Osteoblast (primary cell): ENCODE measurements around the gene ADAMTS17. TPM values are rescaled to one million over a fixed set of nuclear protein-coding genes. Genes with fewer than 3 reads are reported as not detected.

Experiments used
- DNase-seq: peaks from one replicate; pipeline ENCODE4 v3.0.0; 2011; ENCODE audit warnings: low spot score, mixed read lengths; ENCODE audit not compliant: insufficient read length; ENCODE audit errors: missing footprints
- H2AFZ ChIP-seq: 2 replicates; pipeline ENCODE4 v1.6.0; 2011; ENCODE audit warnings: mild to moderate bottlenecking, low read length
- H3K27ac ChIP-seq: 2 replicates; pipeline ENCODE4 v1.5.1; 2011; ENCODE audit warnings: mild to moderate bottlenecking, low read depth, low read length, moderate library complexity
- H3K27me3 ChIP-seq: 2 replicates; pipeline ENCODE4 v1.6.0; 2012; ENCODE audit warnings: mild to moderate bottlenecking, control low read depth, inconsistent platforms, low read length, moderate library complexity; ENCODE audit not compliant: insufficient read depth
- H3K36me3 ChIP-seq: 2 replicates; pipeline ENCODE4 v1.5.1; 2011; ENCODE audit warnings: mild to moderate bottlenecking, low read length, control low read depth, moderate library complexity; ENCODE audit not compliant: insufficient read depth
- H3K4me1 ChIP-seq: 2 replicates; pipeline ENCODE4 v1.5.1; 2011; ENCODE audit warnings: mild to moderate bottlenecking, low read length, control low read depth, moderate library complexity; ENCODE audit not compliant: insufficient read depth
- H3K4me2 ChIP-seq: 2 replicates; pipeline ENCODE4 v1.6.0; 2011; ENCODE audit warnings: mild to moderate bottlenecking, low read length; ENCODE audit not compliant: insufficient read depth
- H3K4me3 ChIP-seq: fragments of 200-600 bp; sonication (generic); 3 replicates; pipeline ENCODE4 v1.5.1; 2012; ENCODE audit warnings: mild to moderate bottlenecking, low read length, inconsistent platforms; ENCODE audit not compliant: insufficient read depth
- H3K79me2 ChIP-seq: 2 replicates; pipeline ENCODE4 v1.6.0; 2012; ENCODE audit warnings: mild to moderate bottlenecking, low read length, control low read depth, inconsistent platforms; ENCODE audit not compliant: insufficient read depth
- H3K9me3 ChIP-seq: 2 replicates; pipeline ENCODE4 v1.5.1; 2011; ENCODE audit warnings: low read depth, low read length, control low read depth
- H4K20me1 ChIP-seq: 2 replicates; pipeline ENCODE4 v1.6.0; 2012; ENCODE audit warnings: mild to moderate bottlenecking, low read length, control low read depth; ENCODE audit not compliant: insufficient read depth
- total RNA-seq: library from RNA; depleted of rRNA; stranded (reverse); fragments of >200 nt; gene quantifications from 2 replicates; pipeline ENCODE4 v1.2.3, GENCODE V29; 2012
- TF ChIP-seq, protein P1 (sequence below): IDR thresholded peaks from 2 replicates; pipeline ENCODE4 v1.5.1; 2011; ENCODE audit warnings: mild to moderate bottlenecking, low read depth, low read length, moderate library complexity; ENCODE audit errors: extremely low read depth

ADAMTS17 gene
- total RNA-seq, 1 donor: under 0.01 TPM

DNA sequence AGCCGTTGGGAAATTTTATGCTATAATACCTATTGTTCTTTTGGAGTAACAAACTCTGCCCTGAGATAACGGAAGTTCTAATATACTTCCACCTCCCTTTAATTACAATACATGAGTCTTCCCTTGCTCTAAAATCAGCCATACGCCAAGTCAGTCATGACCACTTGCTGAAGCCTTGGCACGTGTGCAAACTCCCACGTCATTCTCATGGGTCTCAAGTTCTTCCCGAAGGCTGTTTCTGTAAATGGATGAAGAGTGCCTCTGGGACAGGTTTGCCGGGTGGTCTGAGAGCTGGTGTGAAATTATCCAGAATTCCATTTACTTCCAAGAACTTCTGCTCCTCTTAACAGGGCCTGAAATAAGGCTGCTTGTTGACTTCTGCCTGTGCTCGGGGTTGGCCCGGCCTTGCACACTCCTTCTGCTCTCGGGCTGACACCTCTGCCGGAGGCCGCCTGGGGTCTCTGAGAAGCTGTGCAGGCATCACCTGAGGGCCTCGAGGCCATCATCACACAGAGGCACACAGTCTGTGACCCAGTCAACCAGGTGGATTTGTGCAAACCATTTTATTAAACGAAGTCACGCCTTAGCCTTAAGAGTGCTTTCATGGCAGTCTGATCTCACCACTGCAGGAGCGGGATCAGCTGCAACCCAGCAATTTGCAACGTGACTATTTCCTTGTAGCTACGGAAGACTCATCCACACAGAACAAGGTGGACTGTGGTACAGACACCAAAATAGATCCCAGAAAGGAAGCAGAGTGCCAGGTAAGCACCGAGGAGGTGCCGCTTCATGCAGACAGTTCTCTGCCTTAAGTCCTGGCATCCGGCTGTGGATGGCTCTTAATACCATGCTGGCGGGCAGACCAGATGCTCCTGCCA, 120.1 kb downstream of the ADAMTS17 start:
- no peaks in the 10 kb centered on the region for H3K9me3 ChIP-seq
- H3K27me3 ChIP-seq: no peaks in the 10 kb centered on the region
- no peaks in the 10 kb centered on the region for H3K4me1 ChIP-seq
- no peaks in the 10 kb centered on the region for H3K36me3 ChIP-seq
- H3K27ac ChIP-seq: no peak overlapping the region
- no peaks in the 10 kb centered on the region for H4K20me1 ChIP-seq
- DNase-seq: no peak
- H3K4me3 ChIP-seq: no peak overlapping the region
- TF ChIP-seq, protein P1, sequence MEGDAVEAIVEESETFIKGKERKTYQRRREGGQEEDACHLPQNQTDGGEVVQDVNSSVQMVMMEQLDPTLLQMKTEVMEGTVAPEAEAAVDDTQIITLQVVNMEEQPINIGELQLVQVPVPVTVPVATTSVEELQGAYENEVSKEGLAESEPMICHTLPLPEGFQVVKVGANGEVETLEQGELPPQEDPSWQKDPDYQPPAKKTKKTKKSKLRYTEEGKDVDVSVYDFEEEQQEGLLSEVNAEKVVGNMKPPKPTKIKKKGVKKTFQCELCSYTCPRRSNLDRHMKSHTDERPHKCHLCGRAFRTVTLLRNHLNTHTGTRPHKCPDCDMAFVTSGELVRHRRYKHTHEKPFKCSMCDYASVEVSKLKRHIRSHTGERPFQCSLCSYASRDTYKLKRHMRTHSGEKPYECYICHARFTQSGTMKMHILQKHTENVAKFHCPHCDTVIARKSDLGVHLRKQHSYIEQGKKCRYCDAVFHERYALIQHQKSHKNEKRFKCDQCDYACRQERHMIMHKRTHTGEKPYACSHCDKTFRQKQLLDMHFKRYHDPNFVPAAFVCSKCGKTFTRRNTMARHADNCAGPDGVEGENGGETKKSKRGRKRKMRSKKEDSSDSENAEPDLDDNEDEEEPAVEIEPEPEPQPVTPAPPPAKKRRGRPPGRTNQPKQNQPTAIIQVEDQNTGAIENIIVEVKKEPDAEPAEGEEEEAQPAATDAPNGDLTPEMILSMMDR: no peak
- H2AFZ ChIP-seq: no peak overlapping the region
- no peaks in the 10 kb centered on the region for H3K79me2 ChIP-seq
- H3K4me2 ChIP-seq: no peak overlapping the region

DNA sequence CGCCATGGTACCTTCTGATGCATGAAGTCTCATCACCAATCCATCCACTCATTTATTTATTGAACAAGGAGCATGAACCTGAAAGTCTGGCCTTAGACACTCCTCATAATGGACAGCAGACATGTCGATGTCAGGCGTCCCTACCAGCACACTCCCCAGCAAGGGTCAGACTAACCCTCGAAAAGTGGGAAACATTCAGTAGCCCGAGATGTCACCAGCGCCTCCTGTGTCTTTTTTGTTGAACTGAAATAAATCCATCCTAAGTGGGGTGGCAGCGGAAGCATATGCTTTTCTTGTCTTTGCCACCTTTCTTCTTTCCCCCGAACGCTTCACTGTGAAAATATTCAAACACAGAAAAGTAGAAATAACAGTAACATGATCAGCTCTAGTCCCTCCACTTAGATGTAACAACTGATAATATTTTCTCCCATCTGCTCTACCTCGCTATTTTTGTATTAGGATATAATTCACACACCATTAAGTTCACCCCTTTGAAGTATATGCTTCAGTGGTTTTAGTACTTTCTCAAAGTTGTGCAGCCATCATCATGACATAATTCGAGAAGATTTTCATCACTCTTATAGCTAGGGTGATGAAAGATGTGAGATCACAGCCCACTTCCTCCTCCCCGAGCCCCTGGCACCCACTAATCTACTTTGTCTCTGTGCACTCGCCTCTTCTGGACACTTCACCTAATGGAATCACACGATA, 121.6 kb downstream of the ADAMTS17 start:
- no peaks in the 10 kb centered on the region for H4K20me1 ChIP-seq
- H2AFZ ChIP-seq: no peak overlapping the region
- no peaks in the 10 kb centered on the region for H3K27me3 ChIP-seq
- TF ChIP-seq, protein P1: no peak
- H3K4me1 ChIP-seq: no peaks in the 10 kb centered on the region
- DNase-seq: no peak
- no peak overlapping the region for H3K4me3 ChIP-seq
- no peaks in the 10 kb centered on the region for H3K36me3 ChIP-seq
- H3K4me2 ChIP-seq: no peak overlapping the region
- no peaks in the 10 kb centered on the region for H3K9me3 ChIP-seq
- no peak overlapping the region for H3K27ac ChIP-seq
- no peaks in the 10 kb centered on the region for H3K79me2 ChIP-seq

DNA sequence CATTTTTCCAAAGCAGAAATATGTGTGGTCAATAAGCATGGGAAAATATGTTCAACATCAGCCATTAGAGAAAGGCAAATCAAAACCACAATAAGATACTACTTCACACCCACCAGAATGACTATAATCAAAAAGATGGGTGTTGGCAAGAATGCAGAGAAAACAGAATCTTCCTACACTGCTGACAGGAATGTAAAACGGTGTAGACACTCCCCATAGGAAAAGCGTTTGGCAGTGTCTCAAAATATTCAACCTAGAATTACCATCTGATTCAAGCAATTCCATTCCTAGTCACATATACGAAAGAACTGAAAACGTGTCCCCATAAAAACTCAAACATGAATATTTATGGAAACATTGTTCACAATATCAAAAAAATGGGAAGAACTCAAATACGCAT, 123.3 kb downstream of the ADAMTS17 start:
- H3K36me3 ChIP-seq: no peaks in the 10 kb centered on the region
- no peaks in the 10 kb centered on the region for H3K27me3 ChIP-seq
- TF ChIP-seq, protein P1: no peak
- H3K27ac ChIP-seq: no peak overlapping the region
- H2AFZ ChIP-seq: no peak overlapping the region
- H3K79me2 ChIP-seq: no peaks in the 10 kb centered on the region
- no peaks in the 10 kb centered on the region for H3K4me1 ChIP-seq
- no peaks in the 10 kb centered on the region for H3K9me3 ChIP-seq
- DNase-seq: no peak
- no peaks in the 10 kb centered on the region for H4K20me1 ChIP-seq
- no peak overlapping the region for H3K4me2 ChIP-seq
- H3K4me3 ChIP-seq: no peak overlapping the region

DNA sequence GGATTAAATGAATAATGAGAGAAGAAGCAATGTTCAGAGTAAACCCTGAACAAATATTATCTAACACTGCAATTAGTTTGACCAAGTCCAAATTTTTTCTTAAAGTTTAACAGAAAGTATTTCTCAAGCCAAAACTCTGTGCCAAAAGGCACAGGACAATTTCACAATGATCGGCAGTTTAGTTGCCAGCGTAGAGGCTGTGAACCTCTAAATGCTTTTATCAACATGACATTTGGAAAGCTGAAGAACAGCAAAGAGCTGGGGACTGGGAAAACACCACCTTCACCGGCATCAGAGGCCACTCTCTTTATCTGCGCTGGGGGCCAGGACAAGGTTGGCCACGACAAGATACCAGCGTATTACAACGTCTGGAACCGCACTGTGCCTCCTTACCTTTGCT, 125.6 kb downstream of the ADAMTS17 start:
- no peaks in the 10 kb centered on the region for H4K20me1 ChIP-seq
- no peak for DNase-seq
- H3K4me1 ChIP-seq: no peaks in the 10 kb centered on the region

More for the DNA sequence above, 125.6 kb downstream of the ADAMTS17 start:
- H3K27me3 ChIP-seq: no peaks in the 10 kb centered on the region
- no peaks in the 10 kb centered on the region for H3K36me3 ChIP-seq
- H3K4me3 ChIP-seq: no peak overlapping the region
- no peak overlapping the region for H3K27ac ChIP-seq
- H2AFZ ChIP-seq: no peak overlapping the region
- TF ChIP-seq, protein P1: no peak
- no peaks in the 10 kb centered on the region for H3K9me3 ChIP-seq
- no peak overlapping the region for H3K4me2 ChIP-seq
- no peaks in the 10 kb centered on the region for H3K79me2 ChIP-seq
